ENCODE results near the gene CD209. TPM values are rescaled to one million over a fixed set of nuclear protein-coding genes. Genes with fewer than 3 reads are reported as not detected.

CD209 gene
- total RNA-seq, 1 experiment from 2014 or later, result not detected

DNA sequence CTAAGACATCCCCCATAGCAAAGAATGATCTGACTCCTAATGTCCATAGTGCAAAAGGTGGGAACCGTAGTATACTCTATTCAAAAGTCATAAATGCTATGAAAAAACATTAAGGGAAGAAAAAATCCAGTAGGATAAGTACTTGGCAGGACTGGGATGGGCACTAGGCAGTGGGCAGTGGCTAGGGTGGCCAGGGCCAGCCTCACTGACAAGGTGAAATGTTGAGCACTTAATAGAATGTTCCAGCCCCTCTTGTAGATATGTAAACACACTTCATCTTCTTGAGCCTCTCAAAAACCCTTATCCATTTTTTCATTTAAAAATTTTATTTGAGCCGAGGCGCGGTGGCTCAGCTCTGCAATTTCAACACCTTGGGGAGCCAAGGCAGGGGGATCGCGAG lies 14.0 kb downstream of the CD209 start:
- RAD21 ChIA-PET (ENCODE audit: low non-redundant PET in 1 of 2, low total read pairs in 2 of 2, uncharacterized antibody in 2 of 2, unreplicated experiment in 2 of 2), result no interaction called here
- no peak overlapping the region for H2AFZ ChIP-seq (ENCODE audit: low read depth, low read length, poor library complexity, severe bottlenecking)
- no peaks in the 10 kb centered on the region for H3K9me3 ChIP-seq (ENCODE audit: control insufficient read depth in 1 of 2, insufficient read depth in 1 of 2, low read depth in 1 of 2, low read length in 2 of 2)
- no peak overlapping the region for H3K9ac ChIP-seq (ENCODE audit: low read length)
- no peak overlapping the region for H3K4me2 ChIP-seq (ENCODE audit: low read length)
- CTCF ChIA-PET, result no interaction called here
- intact Hi-C loops (cut with micrococcal nuclease), result no loop called here
- no peaks in the 10 kb centered on the region for H3K4me1 ChIP-seq (ENCODE audit: control insufficient read depth in 1 of 2, insufficient read depth in 2 of 2, low read length in 2 of 2)
- no peak for DNase-seq (ENCODE audit: low read depth, low spot score)
- H3K79me2 ChIP-seq (ENCODE audit: insufficient read depth, low read length), result no peaks in the 10 kb centered on the region
- no peak for ATAC-seq
- no peak overlapping the region for H3K27ac ChIP-seq (ENCODE audit: low read depth, low read length)
- peaks cover 25% of the 10 kb centered on the region for H3K27me3 ChIP-seq (ENCODE audit: insufficient read depth, low read length)
- H3K4me3 ChIP-seq (replicated peaks in 1 of 2; ENCODE audit: low read depth in 1 of 2, low read length in 2 of 2), result no peak overlapping the region
- H3K9me2 ChIP-seq (ENCODE audit: insufficient read depth), result no peaks in the 10 kb centered on the region
- H4K20me1 ChIP-seq (ENCODE audit: insufficient read depth), result no peaks in the 10 kb centered on the region
- BruUV-seq (replicated peaks), result no TSS peak
- TF ChIP-seq RAD21 (IDR thresholded peaks at IDR 0.05; ENCODE audit: low read depth) (no peak), YY1 (IDR thresholded peaks at IDR 0.05; ENCODE audit: extremely low read depth, insufficient replicate concordance, low read depth, low read length) (no peak), POLR2AphosphoS5 (IDR thresholded peaks at IDR 0.05; ENCODE audit: low read depth, low read length) (no peak), JUND (IDR thresholded peaks at IDR 0.05) (no peak), EZH2phosphoT487 (IDR thresholded peaks at IDR 0.05; ENCODE audit: borderline replicate concordance) (no peak), SRF (IDR thresholded peaks at IDR 0.05; ENCODE audit: low read depth) (no peak), SP1 (IDR thresholded peaks at IDR 0.05; ENCODE audit: low read depth) (no peak), ZNF274 (IDR thresholded peaks at IDR 0.05; ENCODE audit: low read depth, low read length) (no peak), SIN3A (IDR thresholded peaks at IDR 0.05; ENCODE audit: low read depth) (no peak), ZFX (IDR thresholded peaks at IDR 0.05) (no peak)
- TF ChIP-seq, protein P1, sequence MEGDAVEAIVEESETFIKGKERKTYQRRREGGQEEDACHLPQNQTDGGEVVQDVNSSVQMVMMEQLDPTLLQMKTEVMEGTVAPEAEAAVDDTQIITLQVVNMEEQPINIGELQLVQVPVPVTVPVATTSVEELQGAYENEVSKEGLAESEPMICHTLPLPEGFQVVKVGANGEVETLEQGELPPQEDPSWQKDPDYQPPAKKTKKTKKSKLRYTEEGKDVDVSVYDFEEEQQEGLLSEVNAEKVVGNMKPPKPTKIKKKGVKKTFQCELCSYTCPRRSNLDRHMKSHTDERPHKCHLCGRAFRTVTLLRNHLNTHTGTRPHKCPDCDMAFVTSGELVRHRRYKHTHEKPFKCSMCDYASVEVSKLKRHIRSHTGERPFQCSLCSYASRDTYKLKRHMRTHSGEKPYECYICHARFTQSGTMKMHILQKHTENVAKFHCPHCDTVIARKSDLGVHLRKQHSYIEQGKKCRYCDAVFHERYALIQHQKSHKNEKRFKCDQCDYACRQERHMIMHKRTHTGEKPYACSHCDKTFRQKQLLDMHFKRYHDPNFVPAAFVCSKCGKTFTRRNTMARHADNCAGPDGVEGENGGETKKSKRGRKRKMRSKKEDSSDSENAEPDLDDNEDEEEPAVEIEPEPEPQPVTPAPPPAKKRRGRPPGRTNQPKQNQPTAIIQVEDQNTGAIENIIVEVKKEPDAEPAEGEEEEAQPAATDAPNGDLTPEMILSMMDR (IDR thresholded peaks at IDR 0.05 in 2 of 3, conservative IDR thresholded peaks at IDR 0.05 in 1 of 3; ENCODE audit: borderline replicate concordance in 1 of 3, insufficient read depth in 1 of 3, low read depth in 2 of 3, low read length in 2 of 3), result no peak
- POLR2A ChIA-PET, result no interaction called here
- no peaks in the 10 kb centered on the region for H3K36me3 ChIP-seq (ENCODE audit: control insufficient read depth in 1 of 2, insufficient read depth in 2 of 2, low read length in 2 of 2)

Measured in HCT116 (cell line).